ENCODE results near the gene ZGPAT. TPM values are rescaled to one million over a fixed set of nuclear protein-coding genes. Genes with fewer than 3 reads are reported as not detected.
A peak's percentile ranks its signal among the peaks of the same experiment; 100 is the strongest.

The ZGPAT gene
- total and polyA plus RNA-seq, 2 of the 13 experiments (the other 11 are each of a cell fraction or from before 2014, with no cell fraction given): 23.0 to 41.9 TPM

DNA sequence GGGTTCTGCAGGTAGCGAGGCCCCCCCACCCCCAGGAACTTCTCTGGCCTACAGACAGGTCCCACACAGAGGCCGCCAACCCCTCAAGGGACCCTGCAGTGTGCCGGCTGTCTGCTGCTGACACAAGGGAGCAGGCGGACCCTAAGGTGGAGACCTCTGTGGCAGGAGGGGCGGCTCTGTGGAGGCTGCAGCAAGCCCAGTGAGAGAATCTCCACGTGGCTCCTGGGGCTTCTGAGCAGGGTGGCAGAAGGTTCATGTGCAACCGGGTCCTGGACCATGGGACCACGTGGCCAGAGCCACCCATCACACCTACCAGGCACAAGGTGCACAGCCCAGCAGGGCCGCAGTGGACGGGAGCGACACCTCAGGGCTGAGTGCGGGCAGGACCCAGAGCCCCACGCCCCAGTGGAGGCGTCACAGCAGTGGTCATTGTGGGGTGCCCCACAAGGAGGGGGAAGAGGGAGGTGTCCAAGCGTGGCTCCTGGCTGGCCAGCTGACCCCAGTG, 4.3 kb upstream of the ZGPAT start (continued):
- TF ChIP-seq, protein P1, sequence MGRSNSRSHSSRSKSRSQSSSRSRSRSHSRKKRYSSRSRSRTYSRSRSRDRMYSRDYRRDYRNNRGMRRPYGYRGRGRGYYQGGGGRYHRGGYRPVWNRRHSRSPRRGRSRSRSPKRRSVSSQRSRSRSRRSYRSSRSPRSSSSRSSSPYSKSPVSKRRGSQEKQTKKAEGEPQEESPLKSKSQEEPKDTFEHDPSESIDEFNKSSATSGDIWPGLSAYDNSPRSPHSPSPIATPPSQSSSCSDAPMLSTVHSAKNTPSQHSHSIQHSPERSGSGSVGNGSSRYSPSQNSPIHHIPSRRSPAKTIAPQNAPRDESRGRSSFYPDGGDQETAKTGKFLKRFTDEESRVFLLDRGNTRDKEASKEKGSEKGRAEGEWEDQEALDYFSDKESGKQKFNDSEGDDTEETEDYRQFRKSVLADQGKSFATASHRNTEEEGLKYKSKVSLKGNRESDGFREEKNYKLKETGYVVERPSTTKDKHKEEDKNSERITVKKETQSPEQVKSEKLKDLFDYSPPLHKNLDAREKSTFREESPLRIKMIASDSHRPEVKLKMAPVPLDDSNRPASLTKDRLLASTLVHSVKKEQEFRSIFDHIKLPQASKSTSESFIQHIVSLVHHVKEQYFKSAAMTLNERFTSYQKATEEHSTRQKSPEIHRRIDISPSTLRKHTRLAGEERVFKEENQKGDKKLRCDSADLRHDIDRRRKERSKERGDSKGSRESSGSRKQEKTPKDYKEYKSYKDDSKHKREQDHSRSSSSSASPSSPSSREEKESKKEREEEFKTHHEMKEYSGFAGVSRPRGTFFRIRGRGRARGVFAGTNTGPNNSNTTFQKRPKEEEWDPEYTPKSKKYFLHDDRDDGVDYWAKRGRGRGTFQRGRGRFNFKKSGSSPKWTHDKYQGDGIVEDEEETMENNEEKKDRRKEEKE (IDR thresholded peaks at IDR 0.05): no peak
- TF ChIP-seq ZNF24 (IDR thresholded peaks at IDR 0.05): no peak
- TF ChIP-seq, protein P2, sequence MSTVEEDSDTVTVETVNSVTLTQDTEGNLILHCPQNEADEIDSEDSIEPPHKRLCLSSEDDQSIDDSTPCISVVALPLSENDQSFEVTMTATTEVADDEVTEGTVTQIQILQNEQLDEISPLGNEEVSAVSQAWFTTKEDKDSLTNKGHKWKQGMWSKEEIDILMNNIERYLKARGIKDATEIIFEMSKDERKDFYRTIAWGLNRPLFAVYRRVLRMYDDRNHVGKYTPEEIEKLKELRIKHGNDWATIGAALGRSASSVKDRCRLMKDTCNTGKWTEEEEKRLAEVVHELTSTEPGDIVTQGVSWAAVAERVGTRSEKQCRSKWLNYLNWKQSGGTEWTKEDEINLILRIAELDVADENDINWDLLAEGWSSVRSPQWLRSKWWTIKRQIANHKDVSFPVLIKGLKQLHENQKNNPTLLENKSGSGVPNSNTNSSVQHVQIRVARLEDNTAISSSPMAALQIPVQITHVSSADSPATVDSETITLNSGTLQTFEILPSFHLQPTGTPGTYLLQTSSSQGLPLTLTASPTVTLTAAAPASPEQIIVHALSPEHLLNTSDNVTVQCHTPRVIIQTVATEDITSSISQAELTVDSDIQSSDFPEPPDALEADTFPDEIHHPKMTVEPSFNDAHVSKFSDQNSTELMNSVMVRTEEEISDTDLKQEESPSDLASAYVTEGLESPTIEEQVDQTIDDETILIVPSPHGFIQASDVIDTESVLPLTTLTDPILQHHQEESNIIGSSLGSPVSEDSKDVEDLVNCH (CRISPR knock-in tag; IDR thresholded peaks at IDR 0.05): no peak
- TF ChIP-seq SMARCC2 (IDR thresholded peaks at IDR 0.05): no peak
- TF ChIP-seq CC2D1A (CRISPR knock-in tag; IDR thresholded peaks at IDR 0.05): no peak
- no peak for TF ChIP-seq SATB2 (CRISPR knock-in tag; IDR thresholded peaks at IDR 0.05)
- no peak for TF ChIP-seq TMF1 (CRISPR knock-in tag; IDR thresholded peaks at IDR 0.05; ENCODE audit: low read depth)
- peak; percentile 99 for TF ChIP-seq AGO2 (optimal IDR thresholded peaks at IDR 0.05; ENCODE audit: low read depth, low read length)
- TF ChIP-seq, protein P3, sequence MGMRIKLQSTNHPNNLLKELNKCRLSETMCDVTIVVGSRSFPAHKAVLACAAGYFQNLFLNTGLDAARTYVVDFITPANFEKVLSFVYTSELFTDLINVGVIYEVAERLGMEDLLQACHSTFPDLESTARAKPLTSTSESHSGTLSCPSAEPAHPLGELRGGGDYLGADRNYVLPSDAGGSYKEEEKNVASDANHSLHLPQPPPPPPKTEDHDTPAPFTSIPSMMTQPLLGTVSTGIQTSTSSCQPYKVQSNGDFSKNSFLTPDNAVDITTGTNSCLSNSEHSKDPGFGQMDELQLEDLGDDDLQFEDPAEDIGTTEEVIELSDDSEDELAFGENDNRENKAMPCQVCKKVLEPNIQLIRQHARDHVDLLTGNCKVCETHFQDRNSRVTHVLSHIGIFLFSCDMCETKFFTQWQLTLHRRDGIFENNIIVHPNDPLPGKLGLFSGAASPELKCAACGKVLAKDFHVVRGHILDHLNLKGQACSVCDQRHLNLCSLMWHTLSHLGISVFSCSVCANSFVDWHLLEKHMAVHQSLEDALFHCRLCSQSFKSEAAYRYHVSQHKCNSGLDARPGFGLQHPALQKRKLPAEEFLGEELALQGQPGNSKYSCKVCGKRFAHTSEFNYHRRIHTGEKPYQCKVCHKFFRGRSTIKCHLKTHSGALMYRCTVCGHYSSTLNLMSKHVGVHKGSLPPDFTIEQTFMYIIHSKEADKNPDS (CRISPR knock-in tag; IDR thresholded peaks at IDR 0.05): 0 out of 2 replicates have a peak, but pooled peaks have one; percentile 35
- 0 out of 2 replicates have a peak, but pooled peaks have one; percentile 2 for TF ChIP-seq ZFY (CRISPR knock-in tag; IDR thresholded peaks at IDR 0.05)
- TF ChIP-seq ZNF776 (CRISPR knock-in tag; IDR thresholded peaks at IDR 0.05): no peak
- TF ChIP-seq SP4 (CRISPR knock-in tag; IDR thresholded peaks at IDR 0.05): no peak
- TF ChIP-seq KLF15 (CRISPR knock-in tag; IDR thresholded peaks at IDR 0.05; ENCODE audit: borderline replicate concordance): no peak
- TF ChIP-seq, protein P4, sequence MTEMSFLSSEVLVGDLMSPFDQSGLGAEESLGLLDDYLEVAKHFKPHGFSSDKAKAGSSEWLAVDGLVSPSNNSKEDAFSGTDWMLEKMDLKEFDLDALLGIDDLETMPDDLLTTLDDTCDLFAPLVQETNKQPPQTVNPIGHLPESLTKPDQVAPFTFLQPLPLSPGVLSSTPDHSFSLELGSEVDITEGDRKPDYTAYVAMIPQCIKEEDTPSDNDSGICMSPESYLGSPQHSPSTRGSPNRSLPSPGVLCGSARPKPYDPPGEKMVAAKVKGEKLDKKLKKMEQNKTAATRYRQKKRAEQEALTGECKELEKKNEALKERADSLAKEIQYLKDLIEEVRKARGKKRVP (CRISPR knock-in tag; IDR thresholded peaks at IDR 0.05): no peak
- no peak for TF ChIP-seq ZNF598 (CRISPR knock-in tag; IDR thresholded peaks at IDR 0.05; ENCODE audit: borderline replicate concordance)
- no peak for TF ChIP-seq MBNL3 (CRISPR knock-in tag; conservative IDR thresholded peaks at IDR 0.05)
- TF ChIP-seq, protein P5, sequence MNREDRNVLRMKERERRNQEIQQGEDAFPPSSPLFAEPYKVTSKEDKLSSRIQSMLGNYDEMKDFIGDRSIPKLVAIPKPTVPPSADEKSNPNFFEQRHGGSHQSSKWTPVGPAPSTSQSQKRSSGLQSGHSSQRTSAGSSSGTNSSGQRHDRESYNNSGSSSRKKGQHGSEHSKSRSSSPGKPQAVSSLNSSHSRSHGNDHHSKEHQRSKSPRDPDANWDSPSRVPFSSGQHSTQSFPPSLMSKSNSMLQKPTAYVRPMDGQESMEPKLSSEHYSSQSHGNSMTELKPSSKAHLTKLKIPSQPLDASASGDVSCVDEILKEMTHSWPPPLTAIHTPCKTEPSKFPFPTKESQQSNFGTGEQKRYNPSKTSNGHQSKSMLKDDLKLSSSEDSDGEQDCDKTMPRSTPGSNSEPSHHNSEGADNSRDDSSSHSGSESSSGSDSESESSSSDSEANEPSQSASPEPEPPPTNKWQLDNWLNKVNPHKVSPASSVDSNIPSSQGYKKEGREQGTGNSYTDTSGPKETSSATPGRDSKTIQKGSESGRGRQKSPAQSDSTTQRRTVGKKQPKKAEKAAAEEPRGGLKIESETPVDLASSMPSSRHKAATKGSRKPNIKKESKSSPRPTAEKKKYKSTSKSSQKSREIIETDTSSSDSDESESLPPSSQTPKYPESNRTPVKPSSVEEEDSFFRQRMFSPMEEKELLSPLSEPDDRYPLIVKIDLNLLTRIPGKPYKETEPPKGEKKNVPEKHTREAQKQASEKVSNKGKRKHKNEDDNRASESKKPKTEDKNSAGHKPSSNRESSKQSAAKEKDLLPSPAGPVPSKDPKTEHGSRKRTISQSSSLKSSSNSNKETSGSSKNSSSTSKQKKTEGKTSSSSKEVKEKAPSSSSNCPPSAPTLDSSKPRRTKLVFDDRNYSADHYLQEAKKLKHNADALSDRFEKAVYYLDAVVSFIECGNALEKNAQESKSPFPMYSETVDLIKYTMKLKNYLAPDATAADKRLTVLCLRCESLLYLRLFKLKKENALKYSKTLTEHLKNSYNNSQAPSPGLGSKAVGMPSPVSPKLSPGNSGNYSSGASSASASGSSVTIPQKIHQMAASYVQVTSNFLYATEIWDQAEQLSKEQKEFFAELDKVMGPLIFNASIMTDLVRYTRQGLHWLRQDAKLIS (CRISPR knock-in tag; IDR thresholded peaks at IDR 0.05): no peak
- TF ChIP-seq KAT7 (CRISPR knock-in tag; IDR thresholded peaks at IDR 0.05; ENCODE audit: borderline replicate concordance): no peak
